Peyer's patch (tissue), 4 donors: ENCODE results near the gene GAS7.

Experiments
- POLR2A ChIP-seq, 2 donors: fragments of 450-650 bp; IDR thresholded peaks; one replicate each; pipeline ENCODE4 v1.5.1; 2017; ENCODE audit warnings: antibody characterized with exemption in 2 of 2, mild to moderate bottlenecking in 2 of 2, moderate library complexity in 2 of 2
- TF ChIP-seq, protein P1 (sequence below), 6 experiments: fragments of 450-650 bp in 4 of 6; fragments of 200-600 bp in 2 of 6; sonication (generic) in 1 of 6; IDR thresholded peaks; one replicate each; pipeline ENCODE4 v1.5.1; 2017 to 2019; ENCODE audit warnings: antibody characterized with exemption in 6 of 6, mild to moderate bottlenecking in 3 of 6, moderate library complexity in 1 of 6

DNA sequence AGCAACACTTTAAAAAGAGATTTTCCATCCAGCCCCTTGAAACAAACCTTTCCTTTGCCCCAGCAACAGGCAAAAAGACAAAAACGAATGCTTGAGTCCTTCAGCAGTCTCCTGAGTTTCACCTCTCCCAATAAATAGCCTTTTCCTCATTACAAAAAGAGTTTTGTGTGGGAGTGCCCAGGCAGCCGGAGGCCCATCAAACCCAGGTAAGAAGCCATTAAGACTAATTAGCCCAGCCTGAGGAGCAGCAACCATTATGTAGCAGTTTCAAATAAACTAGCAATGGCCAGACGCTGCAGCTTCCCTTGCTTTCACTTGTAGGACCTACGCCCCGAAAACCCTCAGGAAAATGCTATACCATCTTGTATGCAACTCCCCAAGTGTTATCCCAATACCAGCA is 15.6 kb downstream of the GAS7 start:
- TF ChIP-seq, protein P1, sequence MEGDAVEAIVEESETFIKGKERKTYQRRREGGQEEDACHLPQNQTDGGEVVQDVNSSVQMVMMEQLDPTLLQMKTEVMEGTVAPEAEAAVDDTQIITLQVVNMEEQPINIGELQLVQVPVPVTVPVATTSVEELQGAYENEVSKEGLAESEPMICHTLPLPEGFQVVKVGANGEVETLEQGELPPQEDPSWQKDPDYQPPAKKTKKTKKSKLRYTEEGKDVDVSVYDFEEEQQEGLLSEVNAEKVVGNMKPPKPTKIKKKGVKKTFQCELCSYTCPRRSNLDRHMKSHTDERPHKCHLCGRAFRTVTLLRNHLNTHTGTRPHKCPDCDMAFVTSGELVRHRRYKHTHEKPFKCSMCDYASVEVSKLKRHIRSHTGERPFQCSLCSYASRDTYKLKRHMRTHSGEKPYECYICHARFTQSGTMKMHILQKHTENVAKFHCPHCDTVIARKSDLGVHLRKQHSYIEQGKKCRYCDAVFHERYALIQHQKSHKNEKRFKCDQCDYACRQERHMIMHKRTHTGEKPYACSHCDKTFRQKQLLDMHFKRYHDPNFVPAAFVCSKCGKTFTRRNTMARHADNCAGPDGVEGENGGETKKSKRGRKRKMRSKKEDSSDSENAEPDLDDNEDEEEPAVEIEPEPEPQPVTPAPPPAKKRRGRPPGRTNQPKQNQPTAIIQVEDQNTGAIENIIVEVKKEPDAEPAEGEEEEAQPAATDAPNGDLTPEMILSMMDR (IDR thresholded peaks at IDR 0.05), result no peak
- TF ChIP-seq POLR2A (IDR thresholded peaks at IDR 0.05), result no peak
